ENCODE measurements around the gene SLC25A31.

Gene SLC25A31

DNA sequence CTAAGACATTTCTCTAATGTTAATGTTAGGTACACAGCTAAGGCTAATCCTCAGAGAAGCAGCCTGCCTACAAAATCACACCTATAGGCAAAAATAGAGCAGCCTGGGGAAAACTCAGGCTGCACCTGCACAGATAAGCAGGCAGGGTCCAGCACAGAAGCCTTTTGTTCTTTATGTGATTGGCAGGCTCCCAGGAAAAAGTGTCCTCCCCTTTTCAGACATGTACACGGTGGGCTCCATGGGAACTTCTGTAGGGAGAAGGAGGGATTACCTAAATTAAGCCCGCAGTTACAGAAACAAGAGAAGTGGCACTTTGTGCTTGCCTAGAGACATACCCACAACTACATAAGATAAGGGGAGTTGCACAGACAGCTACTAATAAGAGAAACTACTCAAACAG, 47.9 kb downstream of the SLC25A31 start:
- peak; percentile 97 to 99 for DNase-seq

DNA sequence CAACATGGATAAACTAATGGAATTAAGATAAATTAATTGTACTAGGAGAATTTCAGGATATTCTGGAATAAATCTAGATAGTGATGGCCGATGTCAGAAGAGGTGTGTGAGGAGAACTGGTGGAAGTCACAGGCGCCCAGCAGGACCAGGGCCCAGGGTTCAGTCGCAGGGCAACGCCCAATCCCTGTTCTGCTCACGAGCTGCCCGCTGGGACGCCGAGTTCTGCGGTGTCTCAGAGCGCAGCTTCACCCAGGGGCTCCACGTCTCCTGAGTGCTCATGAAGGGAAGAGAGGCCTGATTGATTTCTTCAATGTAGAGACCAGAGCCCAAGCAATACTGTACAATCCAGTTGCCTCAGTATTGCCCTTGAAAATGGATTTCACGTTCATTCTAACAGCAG, 50.4 kb downstream of the SLC25A31 start:
- peak in 1 of 2 experiments; percentile 11 for DNase-seq

DNA sequence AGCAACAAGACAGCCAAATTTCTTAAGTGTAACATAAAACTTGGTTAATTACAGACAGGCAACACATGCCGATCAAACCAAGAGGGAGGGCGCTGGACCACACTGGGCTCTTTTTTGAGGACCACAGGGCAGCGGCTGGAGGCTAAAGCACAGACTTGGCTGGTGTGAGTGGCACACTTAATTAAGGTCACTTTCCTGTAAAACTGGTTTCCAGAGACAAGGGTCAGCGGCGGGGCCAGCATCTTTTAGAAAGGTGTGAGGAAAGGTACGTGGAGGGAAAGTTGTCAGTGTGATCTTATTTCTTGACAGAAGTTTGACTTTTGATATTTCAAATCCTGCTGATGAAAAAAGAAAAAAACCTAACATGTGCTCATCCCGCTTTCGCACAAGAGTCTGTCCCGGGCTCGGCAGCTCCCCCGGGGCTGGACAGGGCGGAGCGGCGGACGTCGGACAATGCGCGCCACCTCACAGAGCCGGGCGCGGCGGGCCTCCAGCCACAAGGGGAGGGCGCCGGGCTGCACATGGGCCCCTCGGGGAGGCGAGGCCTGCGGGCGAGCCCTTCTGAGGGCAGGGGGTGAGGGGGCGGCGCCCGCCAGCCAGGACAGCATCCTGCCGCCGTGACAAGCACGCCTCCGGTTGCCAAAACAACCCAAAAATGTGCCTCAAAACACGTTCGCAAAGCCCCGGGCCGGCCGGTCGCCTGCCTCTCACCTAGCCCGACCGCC, 51.3 kb downstream of the SLC25A31 start:
- peak in 1 of 2 experiments; percentile 74 for DNase-seq

DNA sequence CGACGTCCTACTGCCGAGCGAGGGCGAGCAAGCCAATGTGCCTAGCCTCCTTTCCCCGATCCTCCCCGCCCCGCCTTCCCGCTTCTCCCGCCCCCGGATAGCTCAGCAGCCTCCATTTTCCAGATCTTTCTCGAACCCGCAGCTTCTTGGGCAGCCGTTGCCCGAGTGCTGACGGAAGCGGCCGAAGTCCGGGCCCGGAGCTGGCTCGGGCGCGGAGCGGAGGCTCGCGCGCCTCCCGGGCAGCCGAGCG, 51.8 kb downstream of the SLC25A31 start:
- DNase-seq = peak; percentile 60 to 94

DNA sequence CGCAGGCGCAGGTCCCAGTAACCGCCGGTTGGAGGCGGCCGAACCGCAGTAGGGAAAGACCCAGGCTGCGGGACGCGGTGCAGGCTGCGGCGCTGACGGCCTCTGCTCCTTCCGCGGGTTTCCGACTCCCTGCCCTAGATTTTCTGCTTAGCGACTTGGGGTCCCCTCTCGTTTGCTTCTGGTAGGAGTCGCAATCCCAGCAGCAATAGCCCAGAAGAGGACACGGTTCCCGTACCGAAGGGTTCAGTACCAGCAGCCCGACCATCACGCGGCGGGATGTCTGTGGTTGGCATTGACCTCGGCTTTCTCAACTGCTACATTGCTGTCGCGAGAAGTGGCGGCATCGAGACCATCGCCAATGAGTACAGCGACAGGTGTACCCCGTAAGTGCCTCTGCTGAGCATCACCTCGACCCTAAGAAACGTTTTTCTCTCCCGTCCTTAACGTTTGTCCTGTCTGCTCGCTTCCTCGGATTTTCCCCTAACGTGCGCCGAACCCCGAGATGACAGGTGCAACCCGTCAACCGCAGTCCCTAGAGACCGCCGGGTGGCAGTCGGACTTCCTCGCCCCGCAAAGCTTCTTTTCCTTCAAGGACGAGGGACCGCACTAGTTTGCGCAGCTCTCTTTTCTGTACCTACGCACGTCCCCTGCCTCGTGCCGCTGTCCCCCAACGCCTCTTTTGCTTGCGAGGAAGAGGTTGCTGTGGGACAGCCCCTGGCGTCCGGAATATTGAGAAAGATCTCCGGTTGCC, 52.2 kb downstream of the SLC25A31 start, which contains the start of gene HSPA4L:
Gene HSPA4L (plus strand): TSS at position 48 of the 751 bp plus-strand sequence. CDS start 229 bp downstream, at position 277.
- DNase-seq = peak; percentile 62 to 86

DNA sequence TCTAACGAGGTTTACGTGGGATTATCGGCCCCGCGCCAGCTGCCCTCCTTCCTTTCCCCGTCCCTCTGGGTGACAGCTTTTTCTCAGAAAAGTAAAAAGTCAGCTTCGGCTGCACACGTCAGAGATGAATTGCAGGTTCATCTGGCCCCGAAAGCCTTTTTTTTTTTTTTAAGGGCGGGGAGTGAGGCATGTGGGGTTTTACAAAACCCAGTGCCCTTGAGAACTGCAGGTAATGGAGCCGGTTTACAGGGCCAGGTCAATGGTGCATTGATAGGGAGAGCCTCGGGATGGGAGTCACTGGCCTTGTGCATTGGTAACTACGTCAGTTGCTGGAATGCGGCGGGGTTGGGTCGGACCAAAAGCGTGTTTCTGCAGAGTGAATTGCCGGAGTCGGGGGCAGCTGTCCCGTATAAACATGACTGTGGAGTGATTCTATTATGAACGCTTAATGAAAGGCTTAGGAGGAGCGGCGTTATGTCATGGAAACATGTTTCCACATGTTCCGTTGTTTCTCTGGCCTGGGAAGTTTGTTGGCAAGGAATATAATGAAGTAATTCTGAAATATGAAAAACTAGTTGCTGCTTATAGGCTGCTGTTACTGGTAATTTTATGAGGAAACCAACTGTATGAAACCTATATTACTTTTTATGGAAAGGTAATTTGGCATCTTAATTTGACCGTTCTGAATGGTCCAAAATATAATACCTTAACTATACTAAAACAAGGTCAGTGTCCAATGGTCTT, 53.0 kb downstream of the SLC25A31 start:
- peak; percentile 71 to 74 for DNase-seq

DNA sequence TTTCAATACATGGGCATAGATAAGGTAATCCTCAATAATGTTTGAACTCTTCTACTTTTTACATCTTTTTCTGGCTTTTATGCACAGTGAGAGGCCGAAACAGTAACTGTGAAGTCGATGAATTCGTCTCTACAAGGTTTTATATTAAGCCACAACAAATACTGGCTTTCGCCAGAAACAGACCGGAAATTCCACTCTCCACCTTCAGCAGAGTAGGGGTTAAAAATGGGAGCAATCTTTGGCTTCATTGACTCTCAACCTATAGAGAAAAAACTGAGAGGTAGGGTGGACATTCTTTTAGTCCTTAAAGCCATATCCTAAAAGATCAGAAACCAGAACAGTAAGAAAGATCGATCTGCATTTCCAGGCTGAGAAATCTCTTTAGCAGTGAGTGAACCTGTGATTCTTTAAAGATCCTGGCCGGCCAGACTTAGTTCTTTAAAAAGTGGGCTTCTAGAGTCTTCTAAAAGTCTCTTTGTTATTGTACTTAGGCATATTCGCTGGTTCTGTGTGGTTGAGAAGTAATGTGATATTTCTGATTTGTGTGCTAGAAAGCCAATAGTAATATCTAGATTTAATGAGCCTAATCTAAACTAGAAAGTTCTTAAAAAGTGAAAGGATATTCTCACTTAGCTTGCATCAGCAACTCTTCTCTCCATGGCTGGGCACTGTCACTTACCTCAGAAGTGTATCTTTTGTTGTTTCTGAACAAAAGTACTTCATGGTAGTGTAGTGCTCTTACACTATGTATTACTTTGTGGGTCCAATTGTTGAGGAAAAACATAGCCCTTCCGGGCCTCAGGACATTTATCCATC, 54.0 kb downstream of the SLC25A31 start:
- DNase-seq = peak in 1 of 2 experiments; percentile 11

DNA sequence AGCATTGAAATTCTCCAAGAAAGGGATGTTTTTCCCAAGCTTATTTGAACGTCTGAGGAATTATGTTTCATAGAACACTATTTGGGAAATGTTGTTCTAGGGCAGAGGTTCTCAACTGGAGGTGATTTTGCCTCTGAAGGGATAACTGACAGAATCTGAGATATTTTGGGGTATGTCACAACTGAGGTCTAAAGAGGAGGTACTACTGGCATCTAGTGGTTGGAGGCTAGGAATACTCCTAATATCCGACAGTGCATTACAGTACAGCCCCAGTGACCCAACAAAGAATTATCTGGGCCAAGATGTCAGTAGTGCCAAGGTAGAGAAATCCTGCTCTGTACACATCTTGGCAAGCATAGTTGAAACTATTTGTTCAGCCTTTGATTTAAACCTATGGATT, 58.3 kb downstream of the SLC25A31 start:
- DNase-seq = peak in 1 of 2 experiments; percentile 20

DNA sequence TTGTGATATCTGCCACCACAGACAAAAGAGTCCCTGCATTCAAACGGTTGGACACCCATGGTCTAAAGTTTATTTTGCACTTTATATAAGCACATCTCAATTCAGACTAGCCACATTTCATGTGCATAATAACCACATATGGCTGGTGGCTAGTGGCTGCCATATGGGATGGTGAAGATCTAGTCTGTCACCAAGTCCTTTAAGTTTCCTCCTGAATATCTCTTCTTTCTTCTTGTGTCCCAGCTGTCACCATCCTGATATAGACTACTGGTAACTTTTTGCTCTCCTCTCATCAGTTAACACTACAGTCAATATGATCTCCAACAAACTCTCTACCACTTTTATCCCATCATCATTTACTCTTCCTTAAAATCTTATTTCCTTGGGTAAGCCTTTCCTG, 61.2 kb downstream of the SLC25A31 start:
- DNase-seq = no peak

DNA sequence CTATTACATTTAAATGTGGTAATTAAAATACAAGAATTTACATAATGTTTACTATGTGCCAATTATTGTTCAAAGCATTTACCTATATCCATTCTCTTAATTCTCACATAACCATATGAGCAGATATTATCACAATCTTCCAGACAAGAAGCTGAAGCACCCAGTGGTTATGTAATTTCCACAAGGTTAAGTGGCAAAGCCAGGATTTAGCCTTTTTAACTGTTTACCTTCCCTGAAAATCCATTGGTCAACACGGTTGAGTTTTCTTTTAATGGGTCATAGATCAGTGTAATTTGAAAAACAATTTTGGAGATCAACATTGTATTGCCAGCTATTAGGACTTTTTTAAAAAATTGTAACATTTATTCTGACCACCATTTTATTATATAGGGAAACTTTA, 63.3 kb downstream of the SLC25A31 start:
- no peak for DNase-seq

DNA sequence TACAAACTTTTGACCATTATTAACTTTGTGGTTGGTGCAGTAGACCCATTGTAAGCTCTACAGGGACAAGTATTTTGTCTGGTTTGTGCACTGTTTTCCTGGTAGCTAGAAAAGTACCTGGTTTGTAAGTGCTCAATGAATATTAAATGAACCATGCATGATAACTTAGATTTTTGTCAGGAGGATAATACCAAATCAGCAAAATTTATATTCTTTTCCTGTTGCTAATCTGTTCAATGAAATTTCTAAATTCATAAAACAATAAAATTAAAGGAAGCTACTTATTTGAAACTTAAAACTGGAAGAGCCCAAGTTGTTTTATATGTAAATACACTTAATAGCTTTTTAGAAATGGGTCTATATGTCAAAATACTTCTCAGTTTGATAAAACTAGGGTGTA, 69.5 kb downstream of the SLC25A31 start:
- DNase-seq = no peak

DNA sequence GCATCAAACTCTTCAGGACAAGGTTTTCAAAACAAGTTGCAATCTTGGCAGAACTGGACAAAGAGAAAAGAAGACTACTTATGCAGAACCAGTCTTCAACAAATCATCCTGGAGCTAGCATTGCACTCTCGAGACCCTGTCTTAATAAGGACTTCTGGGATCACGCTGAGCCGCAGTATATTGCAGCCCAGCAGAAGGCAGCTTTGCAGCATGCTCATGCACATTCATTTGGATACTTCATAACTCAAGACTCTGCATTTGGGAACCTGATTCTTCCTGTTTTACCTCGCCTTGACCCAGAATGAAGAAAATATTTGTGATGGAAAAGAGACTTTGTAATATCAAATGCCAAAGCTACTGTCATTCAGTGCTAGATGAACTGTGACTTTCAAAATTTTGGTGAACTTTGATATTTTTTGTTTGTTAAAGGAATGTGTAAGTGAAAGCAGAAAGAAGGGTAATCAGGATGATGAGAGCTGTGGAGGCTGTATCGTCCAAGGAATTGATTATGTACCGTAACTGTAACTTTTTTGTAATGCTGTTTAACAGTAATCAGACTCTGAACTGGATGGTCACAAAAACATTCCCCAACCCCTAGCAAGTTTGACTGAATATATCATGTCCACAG, 79.1 kb downstream of the SLC25A31 start:
- DNase-seq = peak in 1 of 2 experiments; percentile 5

DNA sequence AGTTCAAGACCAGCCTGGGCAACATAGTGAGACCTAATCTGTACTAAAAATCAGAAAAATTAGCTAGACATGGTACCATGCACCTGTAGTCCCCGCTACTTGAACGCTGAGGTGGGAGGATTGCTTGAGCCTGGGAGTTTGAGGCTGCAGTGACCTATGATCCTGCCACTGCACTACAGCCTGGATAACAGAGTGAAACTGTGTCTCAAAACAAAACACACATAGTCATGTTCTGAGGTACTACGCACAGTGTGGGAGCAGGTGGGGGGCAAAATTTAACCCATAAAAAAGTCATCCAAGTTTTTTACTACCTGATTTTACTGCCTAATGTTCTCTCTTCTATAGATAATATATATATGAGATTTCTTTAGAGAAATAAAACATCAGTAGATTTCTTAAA, 80.4 kb downstream of the SLC25A31 start:
- DNase-seq = no peak

DNA sequence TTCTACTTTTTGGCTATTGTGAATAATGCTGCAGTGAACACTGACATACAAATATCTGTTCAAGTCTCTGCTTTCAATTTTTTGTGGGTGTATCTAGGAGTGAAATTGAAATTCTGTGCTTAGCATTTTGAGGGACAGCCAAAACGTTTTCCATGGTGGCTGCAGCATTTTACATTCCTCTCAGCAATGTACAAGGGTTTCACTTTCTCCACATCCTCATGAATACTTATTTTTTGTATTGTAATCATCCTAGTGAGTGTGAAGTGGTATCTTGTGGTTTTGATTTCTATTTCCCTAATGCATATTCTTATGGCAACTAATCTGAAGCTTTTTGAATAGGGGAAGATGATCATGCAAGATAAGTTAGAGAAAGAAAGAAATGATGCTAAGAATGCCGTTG, 92.2 kb downstream of the SLC25A31 start:
- DNase-seq = no peak
